Measurements from ENCODE around the gene COL9A3. TPM values are rescaled to one million over a fixed set of nuclear protein-coding genes. Genes with fewer than 3 reads are reported as not detected.

The COL9A3 gene
- total RNA-seq, 1 experiment from 2014 or later: 136 TPM

GRCh38 chr20:62817975-62818591 is 1.2 kb downstream of the COL9A3 start (continued):
- no peak for TF ChIP-seq ZNF425 (CRISPR knock-in tag; conservative IDR thresholded peaks at IDR 0.05)
- TF ChIP-seq OVOL2 (CRISPR knock-in tag; IDR thresholded peaks at IDR 0.05; ENCODE audit: borderline replicate concordance): no peak
- TF ChIP-seq RORB (CRISPR knock-in tag; IDR thresholded peaks at IDR 0.05): no peak
- no peak for TF ChIP-seq NFATC4 (CRISPR knock-in tag; IDR thresholded peaks at IDR 0.05)
- no peak for TF ChIP-seq IRF1 (CRISPR knock-in tag; IDR thresholded peaks at IDR 0.05)
- TF ChIP-seq MLX (CRISPR knock-in tag; IDR thresholded peaks at IDR 0.05): no peak
- TF ChIP-seq ZNF423 (CRISPR knock-in tag; IDR thresholded peaks at IDR 0.05): no peak
- TF ChIP-seq TP53 (CRISPR knock-in tag; IDR thresholded peaks at IDR 0.05): no peak
- TF ChIP-seq AR (CRISPR knock-in tag; IDR thresholded peaks at IDR 0.05): no peak
- no peak for TF ChIP-seq SOX15 (CRISPR knock-in tag; IDR thresholded peaks at IDR 0.05)

GRCh38 chr20:62818592-62819493 is 2.0 kb downstream of the COL9A3 start:
- POLR2A ChIA-PET: no interaction called here
- CTCF ChIA-PET: interaction anchor here (1.2 kb wide), 1 partner anchor 176 kb away, joined by 3 read pairs; the partner anchor contains the start of gene SLCO4A1
- H3K27ac Mint-ChIP-seq: no peak overlapping the region
- no peaks in the 10 kb centered on the region for H3K9me3 Mint-ChIP-seq
- H3K27me3 Mint-ChIP-seq (ENCODE audit: low read depth): no peaks in the 10 kb centered on the region; the same call in 1 of the 2 replicates
- no peaks in the 10 kb centered on the region for H3K36me3 Mint-ChIP-seq
- TF ChIP-seq MLX (CRISPR knock-in tag; IDR thresholded peaks at IDR 0.05) (no peak), OVOL2 (CRISPR knock-in tag; IDR thresholded peaks at IDR 0.05; ENCODE audit: borderline replicate concordance) (no peak), GABPB1 (CRISPR knock-in tag; IDR thresholded peaks at IDR 0.05) (no peak; the same call in 1 of the 2 replicates), SMAD4 (CRISPR knock-in tag; IDR thresholded peaks at IDR 0.05) (no peak), FOXJ3 (CRISPR knock-in tag; IDR thresholded peaks at IDR 0.05; ENCODE audit: borderline replicate concordance) (no peak), TP53 (CRISPR knock-in tag; IDR thresholded peaks at IDR 0.05) (no peak), GTF2I (CRISPR knock-in tag; conservative IDR thresholded peaks at IDR 0.05) (no peak), ATF6 (CRISPR knock-in tag; IDR thresholded peaks at IDR 0.05) (no peak), E2F5 (CRISPR knock-in tag; IDR thresholded peaks at IDR 0.05) (no peak), ZNF219 (CRISPR knock-in tag; IDR thresholded peaks at IDR 0.05; ENCODE audit: borderline replicate concordance) (no peak)
- peak overlapping the region; percentile 49 for H3K4me3 Mint-ChIP-seq
- DNase-seq (ENCODE audit: low spot score): no peak
- peaks cover 25% of the 10 kb centered on the region for H3K4me1 Mint-ChIP-seq
- ATAC-seq: no peak

All from WTC11 (cell line).